ENCODE data around the gene ZNF335.

ZNF335 gene

GRCh38 chr20:45968081-45968671 is 3.8 kb downstream of the ZNF335 start:
- Histone ChIP-seq H3K9me3 (ENCODE audit: low read length) (no peaks in the 10 kb centered on the region), H3K4me3 (ENCODE audit: low read depth, low read length, poor library complexity, severe bottlenecking) (no peak overlapping the region), H3K79me2 (ENCODE audit: insufficient read depth, low read length) (peaks cover 16% of the 10 kb centered on the region), H3K36me3 (ENCODE audit: insufficient read depth, low read length) (peaks cover 55% of the 10 kb centered on the region), H3K9me2 (ENCODE audit: low read depth, low read length) (no peaks in the 10 kb centered on the region), H2AFZ (ENCODE audit: low read length) (no peak overlapping the region), H3K4me1 (ENCODE audit: insufficient read depth, low read length, severe bottlenecking) (peaks cover 22% of the 10 kb centered on the region), H4K20me1 (ENCODE audit: insufficient read depth, low read length) (no peaks in the 10 kb centered on the region), H3K4me2 (ENCODE audit: low read length) (no peak overlapping the region), H3K27ac (ENCODE audit: low read depth, low read length, poor library complexity, severe bottlenecking) (no peak overlapping the region), H3K27me3 (ENCODE audit: insufficient read depth, low read length) (no peaks in the 10 kb centered on the region), H3F3A (ENCODE audit: insufficient read depth, low read length) (no peaks in the 10 kb centered on the region), H3K9ac (ENCODE audit: low read length) (no peak overlapping the region)
- TF ChIP-seq EZH2 (IDR thresholded peaks at IDR 0.05; ENCODE audit: borderline replicate concordance, low read length), result no peak
- TF ChIP-seq CTCF (IDR thresholded peaks at IDR 0.05; ENCODE audit: low read length), result no peak

- Histone ChIP-seq H3K27ac (ENCODE audit: low read depth, low read length, poor library complexity, severe bottlenecking) (no peak overlapping the region), H3K4me3 (ENCODE audit: low read depth, low read length, poor library complexity, severe bottlenecking) (no peak overlapping the region), H3K4me1 (ENCODE audit: insufficient read depth, low read length, severe bottlenecking) (peaks cover 18% of the 10 kb centered on the region), H3K9ac (ENCODE audit: low read length) (no peak overlapping the region), H3F3A (ENCODE audit: insufficient read depth, low read length) (no peaks in the 10 kb centered on the region), H3K4me2 (ENCODE audit: low read length) (no peak overlapping the region), H4K20me1 (ENCODE audit: insufficient read depth, low read length) (no peaks in the 10 kb centered on the region), H3K9me2 (ENCODE audit: low read depth, low read length) (no peaks in the 10 kb centered on the region), H3K9me3 (ENCODE audit: low read length) (no peaks in the 10 kb centered on the region), H3K36me3 (ENCODE audit: insufficient read depth, low read length) (peaks cover 60% of the 10 kb centered on the region), H3K79me2 (ENCODE audit: insufficient read depth, low read length) (peaks cover 16% of the 10 kb centered on the region), H2AFZ (ENCODE audit: low read length) (no peak overlapping the region), H3K27me3 (ENCODE audit: insufficient read depth, low read length) (no peaks in the 10 kb centered on the region)
- no peak for TF ChIP-seq CTCF (IDR thresholded peaks at IDR 0.05; ENCODE audit: low read length)
- no peak for TF ChIP-seq EZH2 (IDR thresholded peaks at IDR 0.05; ENCODE audit: borderline replicate concordance, low read length)
Observed at GRCh38 chr20:45967551-45968080, 4.4 kb downstream of the ZNF335 start.

GRCh38 chr20:45965169-45966002 is 6.6 kb downstream of the ZNF335 start:
- no peaks in the 10 kb centered on the region for H3K9me2 ChIP-seq (ENCODE audit: low read depth, low read length)
- peaks cover 11% of the 10 kb centered on the region for H3K79me2 ChIP-seq (ENCODE audit: insufficient read depth, low read length)
- H3K9ac ChIP-seq (ENCODE audit: low read length), result no peak overlapping the region
- H2AFZ ChIP-seq (ENCODE audit: low read length), result no peak overlapping the region
- peaks cover 82% of the 10 kb centered on the region for H3K36me3 ChIP-seq (ENCODE audit: insufficient read depth, low read length)
- no peaks in the 10 kb centered on the region for H3K27me3 ChIP-seq (ENCODE audit: insufficient read depth, low read length)
- H4K20me1 ChIP-seq (ENCODE audit: insufficient read depth, low read length), result no peaks in the 10 kb centered on the region
- TF ChIP-seq CTCF (IDR thresholded peaks at IDR 0.05; ENCODE audit: low read length) (no peak), EZH2 (IDR thresholded peaks at IDR 0.05; ENCODE audit: borderline replicate concordance, low read length) (no peak)
- H3K9me3 ChIP-seq (ENCODE audit: low read length), result no peaks in the 10 kb centered on the region
- peaks cover 12% of the 10 kb centered on the region for H3K4me1 ChIP-seq (ENCODE audit: insufficient read depth, low read length, severe bottlenecking)
- no peak overlapping the region for H3K4me2 ChIP-seq (ENCODE audit: low read length)
- no peak overlapping the region for H3K4me3 ChIP-seq (ENCODE audit: low read depth, low read length, poor library complexity, severe bottlenecking)
- no peak overlapping the region for H3K27ac ChIP-seq (ENCODE audit: low read depth, low read length, poor library complexity, severe bottlenecking)
- H3F3A ChIP-seq (ENCODE audit: insufficient read depth, low read length), result no peaks in the 10 kb centered on the region

Measured in OCI-LY1 (cell line).